GDM1 (cell line): Measurements from ENCODE around the gene CST2.
"Not testable (repeated sequence)": the region's sequence is repeated elsewhere in the genome, so short reads cannot be mapped to it uniquely, and the experiment has no call there.

Source experiments
- DNase-seq: peaks from one replicate; lab custom pipeline; 2025; lab: John Stamatoyannopoulos, UW

CST2 gene

GRCh38 chr20:23826541-23827021, at the start of gene CST2:
CST2 (minus strand) TSS chr20:23826729; CDS start chr20:23826660, 69 bp downstream.
- no peak for DNase-seq

- no peak for DNase-seq
Observed at GRCh38 chr20:23875606-23876237, 49.2 kb upstream of the CST2 start.

- no peak for DNase-seq
Observed at GRCh38 chr20:23874747-23875146, 48.2 kb upstream of the CST2 start.

- DNase-seq: no peak
Observed at GRCh38 chr20:23873370-23874015, 47.0 kb upstream of the CST2 start.

GRCh38 chr20:23872065-23872464, 45.5 kb upstream of the CST2 start:
- no peak for DNase-seq

GRCh38 chr20:23870461-23870860, 43.9 kb upstream of the CST2 start:
- DNase-seq: no peak

- DNase-seq: no peak
Observed at GRCh38 chr20:23869520-23869919, 43.0 kb upstream of the CST2 start.

GRCh38 chr20:23868321-23868720, 41.8 kb upstream of the CST2 start:
- no peak for DNase-seq

GRCh38 chr20:23867152-23867776, 40.7 kb upstream of the CST2 start:
- DNase-seq: no peak

- DNase-seq: not testable (repeated sequence)
Observed at GRCh38 chr20:23860771-23861170, 34.2 kb upstream of the CST2 start.

- DNase-seq: no peak
Observed at GRCh38 chr20:23857962-23858595, 31.6 kb upstream of the CST2 start.

- no peak for DNase-seq
Observed at GRCh38 chr20:23856736-23857135, 30.2 kb upstream of the CST2 start.

- no peak for DNase-seq
Observed at GRCh38 chr20:23856226-23856625, 29.7 kb upstream of the CST2 start.

- DNase-seq: no peak
Observed at GRCh38 chr20:23841693-23842092, 15.2 kb upstream of the CST2 start.

- no peak for DNase-seq
Observed at GRCh38 chr20:23835716-23836115, 9.2 kb upstream of the CST2 start.

GRCh38 chr20:23832775-23833513, 6.4 kb upstream of the CST2 start:
- no peak for DNase-seq

GRCh38 chr20:23831961-23832360, 5.4 kb upstream of the CST2 start:
- not testable (repeated sequence) for DNase-seq

- no peak for DNase-seq
Observed at GRCh38 chr20:23823621-23824324, 2.8 kb downstream of the CST2 start.

- no peak for DNase-seq
Observed at GRCh38 chr20:23823111-23823510, 3.4 kb downstream of the CST2 start.

GRCh38 chr20:23820493-23820892, 6.0 kb downstream of the CST2 start:
- DNase-seq: no peak

- not testable (repeated sequence) for DNase-seq
Observed at GRCh38 chr20:23811559-23811958, 15.0 kb downstream of the CST2 start.
